Ovary (tissue), 9 donors: ENCODE data around the gene ZMYM4. TPM values are rescaled to one million over a fixed set of nuclear protein-coding genes. Genes with fewer than 3 reads are reported as not detected.

Experiments used
- DNase-seq, 5 donors: peaks; one replicate each; pipeline ENCODE4 v3.0.0-alpha.2; 2019 to 2020
- H3K27ac ChIP-seq, 2 donors: fragments of 200-600 bp; one replicate each; pipeline versions ENCODE4 v1.5.1 to v1.8.0; 2019 to 2022
- H3K27me3 ChIP-seq: fragments of 200-600 bp; one replicate; pipeline ENCODE4 v1.8.0; 2022
- H3K36me3 ChIP-seq: fragments of 200-600 bp; sonication (generic); one replicate; pipeline ENCODE4 v1.5.1; 2019
- H3K4me1 ChIP-seq: one replicate; pipeline ENCODE4 v1.8.1; 2013; ENCODE audit warnings: mild to moderate bottlenecking, moderate library complexity; ENCODE audit not compliant: insufficient read depth
- H3K4me3 ChIP-seq: fragments of 200-600 bp; sonication (generic); one replicate; pipeline ENCODE4 v1.5.1; 2017
- H3K9me3 ChIP-seq, 2 donors: fragments of 200-600 bp in 1 of 2; sonication (generic) in 1 of 2; one replicate each; pipeline versions ENCODE4 v1.5.1 to v1.8.1; 2013 to 2019; ENCODE audit warnings: mild to moderate bottlenecking in 1 of 2, moderate library complexity in 1 of 2
- EP300 ChIP-seq: sonication (generic); formaldehyde crosslinking; IDR thresholded peaks from one replicate; pipeline ENCODE4 v1.6.1; 2017; ENCODE audit warnings: antibody characterized with exemption
- POLR2A ChIP-seq: fragments of 450-650 bp; IDR thresholded peaks from one replicate; pipeline ENCODE4 v1.6.1; 2017; ENCODE audit warnings: antibody characterized with exemption, mild to moderate bottlenecking, moderate library complexity
- WGBS, 3 donors: extraction: QIAGEN DNeasy Blood & Tissue Kit in 1 of 3; methylation state at CpG; one replicate each; pipeline versions ENCODE4 v1.1.5 to v1.1.7; 2013 to 2017; 5-methylcytosine and 5-hydroxymethylcytosine counted together
- intact Hi-C, 4 donors: fragments of 100-400 bp; cut with DNase I; formaldehyde crosslinking; loops; one replicate each; pipeline versions ENCODE4 v1.11.0 to v1.15.1; 2022 to 2023
- polyA plus RNA-seq, 2 donors: library from polyadenylated mRNA; stranded (reverse); fragments of 200-250 nt in 1 of 2; fragments of 350-450 nt in 1 of 2; fragmentation: Illumina TruSeq in 1 of 2; extraction: RNeasy Lipid Tissue Mini Kit (QIAGEN cat#74804) in 1 of 2; gene quantifications; one replicate each; pipeline ENCODE4 v1.2.3, GENCODE V29; 2013 to 2014
- total RNA-seq, 7 donors: library from RNA; depleted of rRNA in 2 of 7; stranded (reverse); fragments of >200 nt in 2 of 7; fragmentation: NEBNext Ultra II Directional in 3 of 7; extraction: Animal tissue kit (Norgen Biotek cat#: 25700) in 3 of 7; gene quantifications; one replicate each; pipeline versions ENCODE4 v1.1.0 to v1.2.4, GENCODE V29; 2016 to 2023
- TF ChIP-seq, protein P1 (sequence below), 3 donors: fragments of 450-650 bp in 2 of 3; fragments of 200-600 bp in 1 of 3; IDR thresholded peaks; one replicate each; pipeline versions ENCODE4 v1.5.1 to v1.8.0; 2016 to 2022; ENCODE audit warnings: antibody characterized with exemption in 3 of 3, mild to moderate bottlenecking in 1 of 3
- donor health status: DM: no; HTN: no; CAD: no; lungs with moderate emphysema.
- donor health status: DM: no; HTN: no; CAD: no.
- donor health status: Bipolar disorder and iron deficiency.
- donor health status: DM: yes; HTN: yes; CAD: no.
- donor health status: DM: no; HTN: no; CAD: no.
- donor health status: DM: yes; HTN: yes; CAD: no.

ZMYM4 gene
- total and polyA plus RNA-seq, 9 donors: 15.9 to 77.2 (median 52.2) TPM

DNA sequence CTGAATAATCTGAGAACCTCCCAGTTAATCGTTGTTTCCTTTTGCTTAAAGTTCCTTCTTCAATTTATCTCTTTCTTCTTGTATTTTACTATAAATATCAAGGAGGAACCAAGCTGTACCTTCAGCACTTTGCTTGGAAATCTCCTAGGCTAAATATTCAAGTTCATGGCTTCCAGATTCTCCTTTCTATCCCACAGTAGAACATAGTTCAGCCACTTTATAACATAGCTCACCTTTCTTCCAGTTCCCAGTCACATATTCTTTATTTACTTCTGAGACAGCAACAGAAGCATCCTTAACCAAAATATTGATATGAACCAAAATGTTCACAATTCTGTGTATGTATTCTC lies 11.0 kb downstream of the ZMYM4 start:
- Histone ChIP-seq H3K9me3 (no peaks in the 10 kb centered on the region), H3K36me3 (no peaks in the 10 kb centered on the region), H3K4me3 (no peak overlapping the region), H3K4me1 (peaks cover 3% of the 10 kb centered on the region), H3K27ac (no peak overlapping the region), H3K27me3 (no peaks in the 10 kb centered on the region)
- 69 to 84% (median 77%) methylated on average over 1 of the region's 1 CpG for WGBS, 3 donors
- no peak for DNase-seq
- TF ChIP-seq EP300: no peak
- TF ChIP-seq, protein P1, sequence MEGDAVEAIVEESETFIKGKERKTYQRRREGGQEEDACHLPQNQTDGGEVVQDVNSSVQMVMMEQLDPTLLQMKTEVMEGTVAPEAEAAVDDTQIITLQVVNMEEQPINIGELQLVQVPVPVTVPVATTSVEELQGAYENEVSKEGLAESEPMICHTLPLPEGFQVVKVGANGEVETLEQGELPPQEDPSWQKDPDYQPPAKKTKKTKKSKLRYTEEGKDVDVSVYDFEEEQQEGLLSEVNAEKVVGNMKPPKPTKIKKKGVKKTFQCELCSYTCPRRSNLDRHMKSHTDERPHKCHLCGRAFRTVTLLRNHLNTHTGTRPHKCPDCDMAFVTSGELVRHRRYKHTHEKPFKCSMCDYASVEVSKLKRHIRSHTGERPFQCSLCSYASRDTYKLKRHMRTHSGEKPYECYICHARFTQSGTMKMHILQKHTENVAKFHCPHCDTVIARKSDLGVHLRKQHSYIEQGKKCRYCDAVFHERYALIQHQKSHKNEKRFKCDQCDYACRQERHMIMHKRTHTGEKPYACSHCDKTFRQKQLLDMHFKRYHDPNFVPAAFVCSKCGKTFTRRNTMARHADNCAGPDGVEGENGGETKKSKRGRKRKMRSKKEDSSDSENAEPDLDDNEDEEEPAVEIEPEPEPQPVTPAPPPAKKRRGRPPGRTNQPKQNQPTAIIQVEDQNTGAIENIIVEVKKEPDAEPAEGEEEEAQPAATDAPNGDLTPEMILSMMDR (IDR thresholded peaks at IDR 0.05): no peak
- no peak for TF ChIP-seq POLR2A
- intact Hi-C loops: no loop called here

DNA sequence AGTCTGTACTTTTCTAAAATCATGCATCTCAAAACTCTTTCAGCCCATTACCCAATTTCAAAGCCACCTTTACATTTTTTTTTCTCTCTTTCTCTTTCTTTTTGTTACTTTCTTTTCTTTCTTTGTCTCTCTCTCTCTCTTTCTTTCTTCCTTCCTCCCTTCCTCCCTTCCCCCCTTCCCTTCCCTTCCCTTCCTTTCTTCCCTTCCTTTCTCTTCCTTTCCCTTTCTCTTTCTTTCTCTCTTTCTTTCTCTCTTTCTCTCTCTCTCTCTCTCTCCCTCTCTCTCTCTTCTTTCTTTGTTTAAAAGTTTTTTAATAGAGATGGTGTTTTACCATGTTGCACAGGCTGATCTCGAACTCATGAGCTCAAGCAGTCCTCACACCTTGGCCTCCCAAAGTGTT lies 11.5 kb downstream of the ZMYM4 start:
- H3K9me3 ChIP-seq: no peaks in the 10 kb centered on the region
- no peak overlapping the region for H3K27ac ChIP-seq
- TF ChIP-seq POLR2A: no peak
- TF ChIP-seq, protein P1 (IDR thresholded peaks at IDR 0.05): no peak
- TF ChIP-seq EP300: no peak
- no peaks in the 10 kb centered on the region for H3K36me3 ChIP-seq
- intact Hi-C loops: no loop called here
- peaks cover 3% of the 10 kb centered on the region for H3K4me1 ChIP-seq
- DNase-seq: no peak
- no peaks in the 10 kb centered on the region for H3K27me3 ChIP-seq
- WGBS, 3 donors: 97 to 100% (median 98%) methylated on average over 1 of the region's 1 CpG
- H3K4me3 ChIP-seq: no peak overlapping the region

DNA sequence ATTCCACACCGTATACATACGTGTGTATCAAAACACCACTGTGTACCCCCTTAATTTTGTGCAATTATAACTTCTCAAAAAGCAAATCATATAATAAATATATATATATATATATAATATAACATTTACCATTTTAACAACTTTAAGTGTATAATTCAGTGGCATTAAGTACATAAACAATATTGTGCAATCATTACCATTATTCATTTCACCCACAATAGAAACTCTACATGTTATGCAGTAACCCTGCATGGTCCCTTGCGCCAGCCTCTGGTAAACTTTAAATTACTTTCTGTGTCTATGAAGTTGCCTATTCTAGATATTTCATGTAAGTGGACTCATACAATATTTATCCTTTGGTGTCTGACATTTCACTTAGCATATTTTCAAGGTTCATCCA lies 13.1 kb downstream of the ZMYM4 start:
- intact Hi-C loops: no loop called here
- 97 to 98% (median 98%) methylated on average over 3 of the region's 3 CpGs for whole genome bisulfite sequencing, 3 donors
- Histone ChIP-seq H3K4me1 (peaks cover 3% of the 10 kb centered on the region), H3K9me3 (no peaks in the 10 kb centered on the region), H3K4me3 (no peak overlapping the region), H3K36me3 (no peaks in the 10 kb centered on the region), H3K27ac (no peak overlapping the region), H3K27me3 (no peaks in the 10 kb centered on the region)
- TF ChIP-seq POLR2A (no peak), EP300 (no peak)
- DNase-seq: no peak

DNA sequence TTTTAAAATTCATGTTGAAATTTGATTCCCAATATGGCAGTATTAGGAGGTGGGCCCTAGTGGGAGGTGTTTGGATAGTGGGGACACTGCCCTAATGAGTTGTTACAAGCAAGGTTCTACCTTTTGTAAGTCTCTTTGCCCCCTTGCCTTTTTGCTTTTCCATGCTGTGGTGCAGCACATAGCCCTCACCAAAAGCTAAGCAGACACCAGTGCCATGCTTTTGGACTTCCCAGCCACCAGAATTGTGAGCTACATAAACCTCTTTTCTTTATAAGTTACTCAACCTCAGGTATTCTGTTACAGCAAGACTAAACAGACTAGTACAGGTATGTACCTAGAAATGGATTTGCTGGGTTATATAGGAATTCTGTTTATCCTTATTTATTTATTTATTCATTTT lies 13.7 kb downstream of the ZMYM4 start:
- Histone ChIP-seq H3K9me3 (no peaks in the 10 kb centered on the region), H3K36me3 (no peaks in the 10 kb centered on the region), H3K4me3 (no peak overlapping the region), H3K4me1 (peaks cover 3% of the 10 kb centered on the region), H3K27me3 (no peaks in the 10 kb centered on the region), H3K27ac (no peak overlapping the region)
- TF ChIP-seq POLR2A (no peak), EP300 (no peak)
- TF ChIP-seq, protein P1 (IDR thresholded peaks at IDR 0.05): no peak
- intact Hi-C loops: no loop called here
- no peak for DNase-seq

DNA sequence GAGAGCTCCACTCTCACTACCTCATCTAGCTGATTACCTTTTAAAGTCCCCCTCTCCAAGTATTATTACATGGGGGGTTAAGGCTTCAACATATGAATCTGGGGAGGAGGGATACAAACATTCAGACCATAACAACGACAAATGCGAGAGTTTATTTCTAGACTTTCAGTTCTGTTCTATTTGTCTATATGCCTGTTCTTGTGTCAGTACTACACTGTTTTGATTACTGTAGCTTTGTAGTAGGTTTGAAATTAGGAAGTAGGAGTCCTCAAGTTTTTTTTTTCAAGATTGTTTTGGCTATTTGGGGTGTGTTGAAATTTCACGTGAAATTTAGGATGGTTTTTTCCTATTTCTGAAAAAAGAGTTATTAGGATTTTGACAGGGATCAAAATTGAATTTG lies 16.3 kb downstream of the ZMYM4 start:
- intact Hi-C loops: no loop called here

More for the DNA sequence above, 16.3 kb downstream of the ZMYM4 start:
- no peaks in the 10 kb centered on the region for H3K9me3 ChIP-seq
- H3K36me3 ChIP-seq: no peaks in the 10 kb centered on the region
- 95 to 98% (median 95%) methylated on average over 3 of the region's 3 CpGs for WGBS, 3 donors
- DNase-seq: no peak
- no peak overlapping the region for H3K4me3 ChIP-seq
- peaks cover 8% of the 10 kb centered on the region for H3K4me1 ChIP-seq
- H3K27ac ChIP-seq: no peak overlapping the region
- no peaks in the 10 kb centered on the region for H3K27me3 ChIP-seq
- TF ChIP-seq EP300 (no peak), POLR2A (no peak)
- TF ChIP-seq, protein P1 (IDR thresholded peaks at IDR 0.05): no peak
